ENCODE data around the gene CALR. TPM values are rescaled to one million over a fixed set of nuclear protein-coding genes. Genes with fewer than 3 reads are reported as not detected.

Gene CALR
- total RNA-seq, 4 donors from 2014 or later = 171 to 350 (median 229) TPM

DNA sequence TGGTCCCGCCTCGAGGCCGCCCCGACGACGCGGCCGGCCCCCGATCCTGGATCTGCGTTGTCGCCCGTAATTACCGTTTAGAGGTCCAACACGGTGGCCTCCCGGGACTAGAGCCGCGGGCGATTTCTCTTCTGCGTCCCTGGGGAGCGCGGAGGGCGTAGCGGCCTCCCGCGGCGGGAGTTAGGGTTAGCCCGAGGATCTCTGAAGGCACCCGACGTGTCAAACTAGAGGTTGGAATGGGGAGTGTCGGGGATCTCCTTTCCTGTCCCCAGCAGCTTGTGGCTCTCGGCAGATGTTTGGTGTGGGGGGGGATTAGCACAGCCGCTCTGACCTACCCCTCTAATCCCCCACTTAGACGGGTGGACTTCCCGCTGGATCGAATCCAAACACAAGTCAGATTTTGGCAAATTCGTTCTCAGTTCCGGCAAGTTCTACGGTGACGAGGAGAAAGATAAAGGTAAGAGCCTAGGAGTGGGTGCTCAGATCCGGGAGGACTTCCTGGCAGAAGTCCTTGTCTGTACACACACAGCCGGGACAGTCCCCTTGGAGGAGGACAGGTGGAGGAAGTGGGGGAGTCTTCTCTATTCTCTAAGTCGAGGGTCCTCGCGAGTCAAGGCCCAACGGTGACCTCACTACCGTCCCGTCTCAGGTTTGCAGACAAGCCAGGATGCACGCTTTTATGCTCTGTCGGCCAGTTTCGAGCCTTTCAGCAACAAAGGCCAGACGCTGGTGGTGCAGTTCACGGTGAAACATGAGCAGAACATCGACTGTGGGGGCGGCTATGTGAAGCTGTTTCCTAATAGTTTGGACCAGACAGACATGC, 581 bp downstream of the CALR start:
- H3K4me3 ChIP-seq (ENCODE audit: low read depth, poor library complexity, severe bottlenecking) = peak overlapping the region; percentile 99
- TF ChIP-seq, protein P1, sequence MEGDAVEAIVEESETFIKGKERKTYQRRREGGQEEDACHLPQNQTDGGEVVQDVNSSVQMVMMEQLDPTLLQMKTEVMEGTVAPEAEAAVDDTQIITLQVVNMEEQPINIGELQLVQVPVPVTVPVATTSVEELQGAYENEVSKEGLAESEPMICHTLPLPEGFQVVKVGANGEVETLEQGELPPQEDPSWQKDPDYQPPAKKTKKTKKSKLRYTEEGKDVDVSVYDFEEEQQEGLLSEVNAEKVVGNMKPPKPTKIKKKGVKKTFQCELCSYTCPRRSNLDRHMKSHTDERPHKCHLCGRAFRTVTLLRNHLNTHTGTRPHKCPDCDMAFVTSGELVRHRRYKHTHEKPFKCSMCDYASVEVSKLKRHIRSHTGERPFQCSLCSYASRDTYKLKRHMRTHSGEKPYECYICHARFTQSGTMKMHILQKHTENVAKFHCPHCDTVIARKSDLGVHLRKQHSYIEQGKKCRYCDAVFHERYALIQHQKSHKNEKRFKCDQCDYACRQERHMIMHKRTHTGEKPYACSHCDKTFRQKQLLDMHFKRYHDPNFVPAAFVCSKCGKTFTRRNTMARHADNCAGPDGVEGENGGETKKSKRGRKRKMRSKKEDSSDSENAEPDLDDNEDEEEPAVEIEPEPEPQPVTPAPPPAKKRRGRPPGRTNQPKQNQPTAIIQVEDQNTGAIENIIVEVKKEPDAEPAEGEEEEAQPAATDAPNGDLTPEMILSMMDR (IDR thresholded peaks at IDR 0.05) = no peak
- no peak for TF ChIP-seq POLR2A (IDR thresholded peaks at IDR 0.05)
- peak in 1 of 2 donors; percentile 91 for DNase-seq (ENCODE audit: low spot score in 2 of 2)
- intact Hi-C loops (cut with DNase I; ENCODE audit: low total_unique reads) = no loop called here
- 1 to 2% methylated on average over 39 to 49 of the region's 54 CpGs for WGBS, 2 donors

- H3K4me3 ChIP-seq (ENCODE audit: low read depth, poor library complexity, severe bottlenecking) = no peak overlapping the region
- intact Hi-C loops (cut with DNase I; ENCODE audit: low total_unique reads) = loop anchor here (10.0 kb wide), 1 partner anchor 55 kb away; the partner anchor contains the start of genes DNASE2 and KLF1
- 60 to 66% methylated on average over 10 of the region's 10 CpGs for WGBS, 2 donors
- TF ChIP-seq, protein P1 (IDR thresholded peaks at IDR 0.05) = no peak
- no peak for TF ChIP-seq POLR2A (IDR thresholded peaks at IDR 0.05)
- DNase-seq (ENCODE audit: low spot score in 2 of 2) = no peak
These were observed 1.6 kb downstream of the CALR start for GRCh38 chr19:12939975-12940423.

GRCh38 chr19:12940897-12941296, 2.5 kb downstream of the CALR start:
- no peak for TF ChIP-seq POLR2A (IDR thresholded peaks at IDR 0.05)
- TF ChIP-seq, protein P1 (IDR thresholded peaks at IDR 0.05) = no peak
- no peak overlapping the region for H3K4me3 ChIP-seq (ENCODE audit: low read depth, poor library complexity, severe bottlenecking)
- no peak for DNase-seq (ENCODE audit: low spot score in 2 of 2)
- intact Hi-C loops (cut with DNase I; ENCODE audit: low total_unique reads) = loop anchor here (10.0 kb wide), 1 partner anchor 56 kb away; the partner anchor contains the start of genes DNASE2 and KLF1
- 72 to 86% methylated on average over 2 of the region's 2 CpGs for WGBS, 2 donors

GRCh38 chr19:12943437-12944044, 5.1 kb downstream of the CALR start:
- intact Hi-C loops (cut with DNase I; ENCODE audit: low total_unique reads) = loop anchor here (10.0 kb wide), 1 partner anchor 59 kb away; the partner anchor contains the start of genes DNASE2 and KLF1
- no peak overlapping the region for H3K4me3 ChIP-seq (ENCODE audit: low read depth, poor library complexity, severe bottlenecking)
- no peak for TF ChIP-seq POLR2A (IDR thresholded peaks at IDR 0.05)
- TF ChIP-seq, protein P1 (IDR thresholded peaks at IDR 0.05) = no peak
- no peak for DNase-seq (ENCODE audit: low spot score in 2 of 2)
- WGBS, 2 donors = 78 to 80% methylated on average over 18 of the region's 18 CpGs

DNA sequence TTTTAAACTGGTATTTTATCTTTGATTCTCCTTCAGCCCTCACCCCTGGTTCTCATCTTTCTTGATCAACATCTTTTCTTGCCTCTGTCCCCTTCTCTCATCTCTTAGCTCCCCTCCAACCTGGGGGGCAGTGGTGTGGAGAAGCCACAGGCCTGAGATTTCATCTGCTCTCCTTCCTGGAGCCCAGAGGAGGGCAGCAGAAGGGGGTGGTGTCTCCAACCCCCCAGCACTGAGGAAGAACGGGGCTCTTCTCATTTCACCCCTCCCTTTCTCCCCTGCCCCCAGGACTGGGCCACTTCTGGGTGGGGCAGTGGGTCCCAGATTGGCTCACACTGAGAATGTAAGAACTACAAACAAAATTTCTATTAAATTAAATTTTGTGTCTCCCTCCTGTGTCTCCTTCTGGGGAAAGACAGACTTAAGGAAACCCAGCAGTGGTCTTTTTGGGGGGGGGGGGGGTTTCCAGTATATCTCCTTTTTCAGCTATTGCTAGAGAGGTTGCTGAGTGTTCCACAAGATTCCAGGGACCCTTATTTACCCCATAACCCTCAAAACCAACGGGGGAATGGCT, 5.8 kb downstream of the CALR start:
- TF ChIP-seq, protein P1 (IDR thresholded peaks at IDR 0.05) = no peak
- no peak for TF ChIP-seq POLR2A (IDR thresholded peaks at IDR 0.05)
- no peak overlapping the region for H3K4me3 ChIP-seq (ENCODE audit: low read depth, poor library complexity, severe bottlenecking)
- DNase-seq (ENCODE audit: low spot score in 2 of 2) = no peak
- intact Hi-C loops (cut with DNase I; ENCODE audit: low total_unique reads) = loop anchor here (10.0 kb wide), 1 partner anchor 59 kb away; the partner anchor contains the start of genes DNASE2 and KLF1
- WGBS, 2 donors = 47 to 69% methylated on average over 2 of the region's 2 CpGs

Data from lower leg skin (tissue), 4 donors.